Measurements from ENCODE around the gene IRAK1. TPM values are rescaled to one million over a fixed set of nuclear protein-coding genes. Genes with fewer than 3 reads are reported as not detected.

The IRAK1 gene
- total and polyA plus RNA-seq, 2 donors (not counting 3 experiments of a cell fraction or from before 2014, with no cell fraction given), result 63.6 to 138 TPM

DNA sequence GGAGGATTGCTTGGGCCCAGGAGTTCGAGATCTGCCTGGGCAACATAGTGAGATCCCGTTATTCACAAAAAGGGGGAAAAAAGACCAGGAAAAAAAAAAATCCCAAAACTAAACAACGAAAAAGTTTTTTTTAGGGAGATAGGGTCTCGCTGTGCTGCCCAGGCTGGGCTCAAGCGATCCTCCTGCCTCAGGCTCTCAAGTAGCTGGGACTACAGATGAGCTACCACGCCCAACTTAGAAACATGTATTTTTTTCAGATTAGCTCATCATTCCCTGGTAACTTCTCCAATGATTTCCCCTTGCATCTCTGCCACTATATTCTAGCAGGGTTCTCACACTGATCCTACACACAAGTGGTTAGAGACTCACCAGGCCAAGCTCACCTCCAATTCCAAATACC is 24.4 kb upstream of the IRAK1 start:
- BruUV-seq (replicated peaks), result no TSS peak
- FAIRE-seq (no peak), DNase-seq (ENCODE audit: low read depth, low spot score) (no peak)
- H3K27me3 ChIP-seq (ENCODE audit: control insufficient read depth in 2 of 2, insufficient read depth in 2 of 2, low read length in 2 of 2), result no peaks in the 10 kb centered on the region
- intact Hi-C loops (cut with micrococcal nuclease) (loop anchor here (10.0 kb wide), 1 partner anchor 279 kb away; the partner anchor contains the start of gene PLXNB3), dilution Hi-C loops (cut with MboI; ENCODE audit: extremely low pct_ligation_motif_present, low sequenced_read_pairs) (no loop called here)
- no peak overlapping the region for H3K4me3 ChIP-seq (replicated peaks in 1 of 3; ENCODE audit: insufficient read depth in 1 of 3, low read depth in 1 of 3, low read length in 3 of 3)
- H2AFZ ChIP-seq (ENCODE audit: low read depth, low read length), result no peak overlapping the region
- H3K9me1 ChIP-seq (replicated peaks; ENCODE audit: control insufficient read depth, extremely low read depth, insufficient read depth, low read length), result no peaks in the 10 kb centered on the region
- H3K4me1 ChIP-seq (ENCODE audit: control insufficient read depth, extremely low read depth, insufficient read depth, low read length), result peaks cover 35% of the 10 kb centered on the region
- H3K27ac ChIP-seq (ENCODE audit: insufficient read depth, low read depth, low read length), result no peak overlapping the region
- no peaks in the 10 kb centered on the region for H3K9me3 ChIP-seq (replicated peaks; ENCODE audit: control insufficient read depth, insufficient read depth, low read length)
- POLR2A ChIA-PET, result no interaction called here
- H3K4me2 ChIP-seq (ENCODE audit: insufficient read depth, low read length), result no peak overlapping the region
- no peaks in the 10 kb centered on the region for H4K20me1 ChIP-seq (replicated peaks; ENCODE audit: control insufficient read depth, extremely low read depth, insufficient read depth, low read length)
- H3K36me3 ChIP-seq (ENCODE audit: control insufficient read depth in 2 of 2, extremely low read depth in 1 of 2, insufficient read depth in 2 of 2, low read length in 2 of 2), result peaks cover 0 to 3% of the 10 kb centered on the region in 2 experiments
- CTCF ChIA-PET, result interaction anchor here (1.0 kb wide), 1 partner anchor 31 kb away, joined by 4 read pairs; no protein-coding TSS in a partner anchor
- peaks cover 46% of the 10 kb centered on the region for H3K79me2 ChIP-seq (ENCODE audit: control insufficient read depth, insufficient read depth, low read length)
- TF ChIP-seq GATA2 (IDR thresholded peaks at IDR 0.05; ENCODE audit: insufficient read depth, insufficient read length, low read depth, low read length) (no peak), EZH2 (IDR thresholded peaks at IDR 0.05; ENCODE audit: borderline replicate concordance, low read depth, low read length, severe bottlenecking) (no peak)
- H3K9ac ChIP-seq (replicated peaks; ENCODE audit: extremely low read depth, insufficient read depth, low read length), result no peak overlapping the region

DNA sequence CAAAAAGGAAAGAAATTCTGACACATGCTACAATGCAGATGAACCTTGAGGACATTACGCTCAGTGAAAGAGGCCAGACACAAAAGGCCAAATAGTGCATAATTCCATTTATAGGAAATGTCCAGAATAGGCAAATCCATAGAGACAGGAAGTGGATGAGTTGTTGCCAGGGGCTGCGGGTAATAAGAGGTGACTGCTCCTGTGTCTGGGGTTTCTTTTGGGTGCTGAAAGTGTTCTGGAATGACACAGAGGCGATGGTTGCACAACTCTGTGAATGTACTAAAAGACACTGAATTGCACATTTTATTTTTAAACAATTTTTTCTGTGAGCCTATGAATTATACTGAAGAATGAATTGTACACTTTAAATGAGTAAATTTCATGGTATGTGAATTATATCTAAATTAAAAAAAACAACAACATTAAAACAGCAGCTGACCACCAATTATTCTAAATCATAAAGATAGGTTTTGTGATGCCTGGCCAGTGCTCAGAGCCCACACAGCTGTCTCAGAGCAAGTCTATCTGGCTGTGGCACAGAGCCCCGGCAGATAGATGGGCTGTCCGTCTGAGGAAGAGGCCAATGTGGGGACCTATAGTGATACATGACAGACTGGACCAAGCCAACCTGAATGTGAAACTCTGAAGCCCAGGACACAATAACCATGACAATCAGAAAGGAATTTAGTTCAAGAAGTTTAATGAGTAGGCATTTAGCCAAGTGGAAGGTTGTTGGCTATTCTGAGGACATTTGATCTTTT is 23.5 kb upstream of the IRAK1 start:
- Histone ChIP-seq H3K27me3 (ENCODE audit: control insufficient read depth in 2 of 2, insufficient read depth in 2 of 2, low read length in 2 of 2) (no peaks in the 10 kb centered on the region), H3K9me1 (replicated peaks; ENCODE audit: control insufficient read depth, extremely low read depth, insufficient read depth, low read length) (no peaks in the 10 kb centered on the region), H3K9ac (replicated peaks; ENCODE audit: extremely low read depth, insufficient read depth, low read length) (no peak overlapping the region), H3K4me2 (ENCODE audit: insufficient read depth, low read length) (no peak overlapping the region), H3K27ac (ENCODE audit: insufficient read depth, low read depth, low read length) (peak overlapping the region; percentile 12), H3K9me3 (replicated peaks; ENCODE audit: control insufficient read depth, insufficient read depth, low read length) (no peaks in the 10 kb centered on the region), H3K4me1 (ENCODE audit: control insufficient read depth, extremely low read depth, insufficient read depth, low read length) (peaks cover 35% of the 10 kb centered on the region), H3K79me2 (ENCODE audit: control insufficient read depth, insufficient read depth, low read length) (peaks cover 44% of the 10 kb centered on the region), H2AFZ (ENCODE audit: low read depth, low read length) (no peak overlapping the region), H4K20me1 (replicated peaks; ENCODE audit: control insufficient read depth, extremely low read depth, insufficient read depth, low read length) (no peaks in the 10 kb centered on the region), H3K36me3 (ENCODE audit: control insufficient read depth in 2 of 2, extremely low read depth in 1 of 2, insufficient read depth in 2 of 2, low read length in 2 of 2) (peaks cover 0 to 3% of the 10 kb centered on the region in 2 experiments), H3K4me3 (replicated peaks in 1 of 3; ENCODE audit: insufficient read depth in 1 of 3, low read depth in 1 of 3, low read length in 3 of 3) (no peak overlapping the region)
- ChIA-PET POLR2A (no interaction called here), CTCF (no interaction called here)
- intact Hi-C loops (cut with micrococcal nuclease) (loop anchor here (10.0 kb wide), 1 partner anchor 278 kb away; the partner anchor contains the start of gene PLXNB3), dilution Hi-C loops (cut with MboI; ENCODE audit: extremely low pct_ligation_motif_present, low sequenced_read_pairs) (no loop called here)
- no TSS peak for BruUV-seq (replicated peaks)
- TF ChIP-seq MYC (IDR thresholded peaks at IDR 0.05; ENCODE audit: low read depth, low read length) (no peak), JUN (IDR thresholded peaks at IDR 0.05; ENCODE audit: borderline replicate concordance, insufficient read depth, insufficient read length, low read depth) (no peak), POLR2AphosphoS5 (IDR thresholded peaks at IDR 0.05; ENCODE audit: insufficient read depth, low read depth, low read length) (no peak), EZH2 (IDR thresholded peaks at IDR 0.05; ENCODE audit: borderline replicate concordance, low read depth, low read length, severe bottlenecking) (no peak), POLR2A (IDR thresholded peaks at IDR 0.05; ENCODE audit: low read depth, low read length) (no peak), GATA2 (IDR thresholded peaks at IDR 0.05; ENCODE audit: insufficient read depth, insufficient read length, low read depth, low read length) (no peak), FOS (IDR thresholded peaks at IDR 0.05; ENCODE audit: borderline replicate concordance, insufficient read depth, low read length) (no peak)
- TF ChIP-seq, protein P1, sequence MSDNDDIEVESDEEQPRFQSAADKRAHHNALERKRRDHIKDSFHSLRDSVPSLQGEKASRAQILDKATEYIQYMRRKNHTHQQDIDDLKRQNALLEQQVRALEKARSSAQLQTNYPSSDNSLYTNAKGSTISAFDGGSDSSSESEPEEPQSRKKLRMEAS (IDR thresholded peaks at IDR 0.05; ENCODE audit: insufficient read depth, insufficient read length), result no peak
- TF ChIP-seq, protein P2, sequence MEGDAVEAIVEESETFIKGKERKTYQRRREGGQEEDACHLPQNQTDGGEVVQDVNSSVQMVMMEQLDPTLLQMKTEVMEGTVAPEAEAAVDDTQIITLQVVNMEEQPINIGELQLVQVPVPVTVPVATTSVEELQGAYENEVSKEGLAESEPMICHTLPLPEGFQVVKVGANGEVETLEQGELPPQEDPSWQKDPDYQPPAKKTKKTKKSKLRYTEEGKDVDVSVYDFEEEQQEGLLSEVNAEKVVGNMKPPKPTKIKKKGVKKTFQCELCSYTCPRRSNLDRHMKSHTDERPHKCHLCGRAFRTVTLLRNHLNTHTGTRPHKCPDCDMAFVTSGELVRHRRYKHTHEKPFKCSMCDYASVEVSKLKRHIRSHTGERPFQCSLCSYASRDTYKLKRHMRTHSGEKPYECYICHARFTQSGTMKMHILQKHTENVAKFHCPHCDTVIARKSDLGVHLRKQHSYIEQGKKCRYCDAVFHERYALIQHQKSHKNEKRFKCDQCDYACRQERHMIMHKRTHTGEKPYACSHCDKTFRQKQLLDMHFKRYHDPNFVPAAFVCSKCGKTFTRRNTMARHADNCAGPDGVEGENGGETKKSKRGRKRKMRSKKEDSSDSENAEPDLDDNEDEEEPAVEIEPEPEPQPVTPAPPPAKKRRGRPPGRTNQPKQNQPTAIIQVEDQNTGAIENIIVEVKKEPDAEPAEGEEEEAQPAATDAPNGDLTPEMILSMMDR (IDR thresholded peaks at IDR 0.05; ENCODE audit: extremely low read depth in 1 of 2, insufficient read depth in 1 of 2, low read depth in 1 of 2, low read length in 2 of 2), result no peak
- no peak for DNase-seq (ENCODE audit: low read depth, low spot score)
- FAIRE-seq, result no peak

All from endothelial cell of umbilical vein (primary cell).